Measurements from ENCODE around the gene GMDS.

The GMDS gene

DNA sequence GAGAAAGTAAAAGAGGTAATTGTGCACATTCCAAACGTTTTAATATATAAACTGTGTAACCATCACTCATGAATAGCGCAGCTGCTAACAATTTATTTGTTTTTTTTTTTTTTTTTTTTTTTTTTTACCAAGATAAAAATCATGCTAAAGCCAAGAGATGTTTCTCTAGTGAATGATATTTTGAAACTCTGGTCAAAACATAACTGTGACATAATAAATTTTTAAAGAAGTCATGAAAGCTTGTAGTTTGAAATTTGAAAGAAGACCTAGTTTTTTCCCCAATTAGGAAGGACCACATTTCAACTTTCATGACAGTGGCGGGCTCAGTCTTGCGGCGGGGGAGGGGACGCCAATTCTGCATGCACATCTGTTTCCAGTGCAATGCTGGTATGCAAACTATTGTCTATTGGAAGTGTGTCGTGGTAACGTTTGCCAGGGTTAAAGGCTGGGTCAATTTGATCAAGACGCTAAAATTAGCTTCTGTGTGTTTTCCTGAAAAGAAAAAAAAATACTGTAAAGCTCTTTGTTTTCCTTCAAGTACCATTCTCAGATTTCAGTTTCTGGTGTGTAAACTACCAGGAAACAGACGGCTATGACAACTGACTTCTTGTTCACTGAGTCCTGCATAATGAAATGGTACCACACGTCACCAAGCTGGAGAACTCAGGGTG is 423.8 kb downstream of the GMDS start:
- Histone ChIP-seq H3K9ac (ENCODE audit: low read length) (no peak overlapping the region), H3K4ac (ENCODE audit: low read depth, low read length) (no peak overlapping the region), H3K79me2 (ENCODE audit: control insufficient read depth, insufficient read depth, low read length, poor library complexity) (no peaks in the 10 kb centered on the region), H3K18ac (ENCODE audit: low read length) (no peak overlapping the region), H3K27me3 (ENCODE audit: insufficient read depth, low read length) (no peaks in the 10 kb centered on the region), H3K23ac (ENCODE audit: low read length) (no peak overlapping the region), H3K4me2 (ENCODE audit: low read length) (peak overlapping the region; percentile 0), H2BK120ac (ENCODE audit: insufficient read depth, low read length, poor library complexity) (no peak overlapping the region), H2AFZ (ENCODE audit: insufficient read depth, low read length, poor library complexity) (no peak overlapping the region), H3K4me1 (ENCODE audit: control insufficient read depth in 1 of 2, insufficient read depth in 2 of 2, low read length in 2 of 2) (peaks cover 0 to 2% of the 10 kb centered on the region in 2 experiments), H3K36me3 (ENCODE audit: control insufficient read depth in 1 of 2, insufficient read depth in 2 of 2, low read length in 2 of 2) (no peaks in the 10 kb centered on the region), H3K14ac (ENCODE audit: low read length) (no peak overlapping the region), H3K4me3 (ENCODE audit: low read depth, low read length) (no peak overlapping the region), H2AK5ac (ENCODE audit: low read length) (no peak overlapping the region), H4K91ac (ENCODE audit: low read depth, low read length) (no peak overlapping the region), H3K79me1 (ENCODE audit: low read length) (no peaks in the 10 kb centered on the region), H2BK5ac (ENCODE audit: low read depth, low read length, poor library complexity) (no peak overlapping the region), H4K12ac (ENCODE audit: low read depth, low read length) (no peak overlapping the region), H3K27ac (ENCODE audit: low read depth, low read length) (no peak overlapping the region), H2BK12ac (ENCODE audit: low read length) (no peak overlapping the region), H3K9me3 (ENCODE audit: insufficient read depth, low read depth, low read length) (no peaks in the 10 kb centered on the region), H4K8ac (ENCODE audit: low read depth, low read length) (no peak overlapping the region)
- DNase-seq: peak in 1 of 2 donors; percentile 4
- WGBS (ENCODE audit: extremely low coverage, insufficient coverage, insufficient read length): no CpG with 5 or more reads among the region's 11 CpGs

DNA sequence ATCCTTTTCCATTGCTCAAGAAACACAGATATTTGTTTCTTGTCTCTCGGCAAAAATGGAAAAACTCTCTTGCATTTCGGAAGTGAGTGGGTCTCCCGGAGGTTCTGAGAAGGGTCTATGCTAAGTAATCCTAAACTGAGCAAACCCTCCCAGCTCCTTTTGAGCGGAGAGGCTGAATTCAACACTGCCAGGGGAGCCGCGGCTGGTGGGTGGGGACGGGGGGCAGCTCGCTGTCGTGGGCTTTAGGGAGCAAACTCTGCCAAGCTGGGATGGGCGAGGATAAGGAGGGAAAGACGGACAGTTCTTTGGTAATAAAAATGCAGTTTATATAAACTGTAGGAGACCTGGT is 424.3 kb downstream of the GMDS start:
- H3K79me1 ChIP-seq (ENCODE audit: low read length): no peaks in the 10 kb centered on the region

DNA sequence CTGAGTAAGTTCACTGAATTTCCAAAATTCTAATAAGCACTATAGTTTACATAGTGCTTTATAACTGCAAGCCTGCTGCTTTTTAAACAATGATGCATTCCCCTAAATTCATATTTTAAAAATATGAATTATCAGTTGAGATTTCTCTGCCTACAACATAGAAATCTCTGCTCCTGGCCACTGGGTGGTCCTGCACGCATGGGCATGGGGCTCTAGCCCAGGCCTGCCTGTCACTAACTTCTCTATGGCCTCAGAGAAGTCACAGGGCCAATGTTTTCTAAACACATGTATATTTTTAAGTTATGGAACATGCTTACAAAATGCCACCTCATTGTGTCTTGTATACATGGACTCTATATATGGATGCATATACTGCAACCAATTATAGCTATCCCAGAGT is 424.7 kb downstream of the GMDS start:
- Histone ChIP-seq H2AFZ (ENCODE audit: insufficient read depth, low read length, poor library complexity) (no peak overlapping the region), H3K23ac (ENCODE audit: low read length) (no peak overlapping the region), H3K4me2 (ENCODE audit: low read length) (no peak overlapping the region), H3K27me3 (ENCODE audit: insufficient read depth, low read length) (no peaks in the 10 kb centered on the region), H3K4me1 (ENCODE audit: control insufficient read depth in 1 of 2, insufficient read depth in 2 of 2, low read length in 2 of 2) (peaks cover 0 to 2% of the 10 kb centered on the region in 2 experiments), H3K79me1 (ENCODE audit: low read length) (no peaks in the 10 kb centered on the region), H3K9me3 (ENCODE audit: insufficient read depth, low read depth, low read length) (no peaks in the 10 kb centered on the region), H3K18ac (ENCODE audit: low read length) (no peak overlapping the region), H2BK5ac (ENCODE audit: low read depth, low read length, poor library complexity) (no peak overlapping the region), H2AK5ac (ENCODE audit: low read length) (no peak overlapping the region), H3K14ac (ENCODE audit: low read length) (no peak overlapping the region), H3K9ac (ENCODE audit: low read length) (no peak overlapping the region), H3K4ac (ENCODE audit: low read depth, low read length) (no peak overlapping the region), H2BK12ac (ENCODE audit: low read length) (no peak overlapping the region), H4K8ac (ENCODE audit: low read depth, low read length) (no peak overlapping the region), H2BK120ac (ENCODE audit: insufficient read depth, low read length, poor library complexity) (no peak overlapping the region), H3K27ac (ENCODE audit: low read depth, low read length) (no peak overlapping the region), H3K79me2 (ENCODE audit: control insufficient read depth, insufficient read depth, low read length, poor library complexity) (no peaks in the 10 kb centered on the region), H3K36me3 (ENCODE audit: control insufficient read depth in 1 of 2, insufficient read depth in 2 of 2, low read length in 2 of 2) (no peaks in the 10 kb centered on the region), H3K4me3 (ENCODE audit: low read depth, low read length) (no peak overlapping the region), H4K12ac (ENCODE audit: low read depth, low read length) (no peak overlapping the region), H4K91ac (ENCODE audit: low read depth, low read length) (no peak overlapping the region)
- DNase-seq: no peak
- WGBS (ENCODE audit: extremely low coverage, insufficient coverage, insufficient read length): no CpG with 5 or more reads among the region's 1 CpG

More for the DNA sequence above, 424.3 kb downstream of the GMDS start:
- H4K8ac ChIP-seq (ENCODE audit: low read depth, low read length): no peak overlapping the region
- no peak overlapping the region for H2BK12ac ChIP-seq (ENCODE audit: low read length)
- no peaks in the 10 kb centered on the region for H3K79me2 ChIP-seq (ENCODE audit: control insufficient read depth, insufficient read depth, low read length, poor library complexity)
- no peak overlapping the region for H3K14ac ChIP-seq (ENCODE audit: low read length)
- no peaks in the 10 kb centered on the region for H3K36me3 ChIP-seq (ENCODE audit: control insufficient read depth in 1 of 2, insufficient read depth in 2 of 2, low read length in 2 of 2)
- DNase-seq: no peak
- no peak overlapping the region for H2BK120ac ChIP-seq (ENCODE audit: insufficient read depth, low read length, poor library complexity)
- H3K4me1 ChIP-seq (ENCODE audit: control insufficient read depth in 1 of 2, insufficient read depth in 2 of 2, low read length in 2 of 2): peaks cover 0 to 2% of the 10 kb centered on the region in 2 experiments
- H3K4me2 ChIP-seq (ENCODE audit: low read length): no peak overlapping the region
- H3K4ac ChIP-seq (ENCODE audit: low read depth, low read length): no peak overlapping the region
- H3K9ac ChIP-seq (ENCODE audit: low read length): no peak overlapping the region
- no peaks in the 10 kb centered on the region for H3K27me3 ChIP-seq (ENCODE audit: insufficient read depth, low read length)
- no peak overlapping the region for H3K4me3 ChIP-seq (ENCODE audit: low read depth, low read length)
- H3K18ac ChIP-seq (ENCODE audit: low read length): no peak overlapping the region
- H4K91ac ChIP-seq (ENCODE audit: low read depth, low read length): no peak overlapping the region
- H3K27ac ChIP-seq (ENCODE audit: low read depth, low read length): no peak overlapping the region
- H2BK5ac ChIP-seq (ENCODE audit: low read depth, low read length, poor library complexity): no peak overlapping the region
- H3K23ac ChIP-seq (ENCODE audit: low read length): no peak overlapping the region
- no CpG with 5 or more reads among the region's 11 CpGs for WGBS (ENCODE audit: extremely low coverage, insufficient coverage, insufficient read length)
- no peak overlapping the region for H4K12ac ChIP-seq (ENCODE audit: low read depth, low read length)
- no peak overlapping the region for H2AK5ac ChIP-seq (ENCODE audit: low read length)
- H2AFZ ChIP-seq (ENCODE audit: insufficient read depth, low read length, poor library complexity): no peak overlapping the region
- no peaks in the 10 kb centered on the region for H3K9me3 ChIP-seq (ENCODE audit: insufficient read depth, low read depth, low read length)

DNA sequence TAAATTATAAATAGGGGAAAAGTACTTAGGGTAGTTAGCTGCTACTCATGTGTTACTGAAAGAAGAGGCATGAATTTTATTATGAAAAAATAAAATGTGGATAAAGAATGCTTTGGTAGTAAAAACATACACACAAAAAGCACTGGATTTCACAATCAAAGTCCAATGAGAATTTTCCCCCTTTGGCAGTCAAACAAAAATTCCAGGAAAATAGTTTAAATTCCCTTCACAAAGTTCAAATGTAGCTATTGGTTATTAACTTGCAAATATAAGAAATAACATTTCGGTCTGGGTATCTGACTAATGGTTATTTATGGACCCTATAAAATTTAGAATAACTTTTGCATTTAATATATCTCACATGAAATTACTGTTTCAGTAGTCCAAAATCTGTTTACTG is 425.2 kb downstream of the GMDS start:
- no peak overlapping the region for H3K4me2 ChIP-seq (ENCODE audit: low read length)
- H2AK5ac ChIP-seq (ENCODE audit: low read length): no peak overlapping the region
- no peaks in the 10 kb centered on the region for H3K9me3 ChIP-seq (ENCODE audit: insufficient read depth, low read depth, low read length)
- H4K8ac ChIP-seq (ENCODE audit: low read depth, low read length): no peak overlapping the region
- H3K4me3 ChIP-seq (ENCODE audit: low read depth, low read length): no peak overlapping the region
- H3K23ac ChIP-seq (ENCODE audit: low read length): no peak overlapping the region
- H2BK120ac ChIP-seq (ENCODE audit: insufficient read depth, low read length, poor library complexity): no peak overlapping the region
- H3K9ac ChIP-seq (ENCODE audit: low read length): no peak overlapping the region
- no peak overlapping the region for H4K91ac ChIP-seq (ENCODE audit: low read depth, low read length)
- WGBS (ENCODE audit: extremely low coverage, insufficient coverage, insufficient read length): no CpG with 5 or more reads among the region's 1 CpG
- H2BK5ac ChIP-seq (ENCODE audit: low read depth, low read length, poor library complexity): no peak overlapping the region
- no peak overlapping the region for H3K27ac ChIP-seq (ENCODE audit: low read depth, low read length)
- H3K79me1 ChIP-seq (ENCODE audit: low read length): no peaks in the 10 kb centered on the region
- H3K79me2 ChIP-seq (ENCODE audit: control insufficient read depth, insufficient read depth, low read length, poor library complexity): no peaks in the 10 kb centered on the region
- no peak overlapping the region for H3K18ac ChIP-seq (ENCODE audit: low read length)
- H2AFZ ChIP-seq (ENCODE audit: insufficient read depth, low read length, poor library complexity): no peak overlapping the region
- H3K4me1 ChIP-seq (ENCODE audit: control insufficient read depth in 1 of 2, insufficient read depth in 2 of 2, low read length in 2 of 2): peaks cover 0 to 2% of the 10 kb centered on the region in 2 experiments
- H3K36me3 ChIP-seq (ENCODE audit: control insufficient read depth in 1 of 2, insufficient read depth in 2 of 2, low read length in 2 of 2): no peaks in the 10 kb centered on the region
- no peak overlapping the region for H2BK12ac ChIP-seq (ENCODE audit: low read length)
- no peaks in the 10 kb centered on the region for H3K27me3 ChIP-seq (ENCODE audit: insufficient read depth, low read length)
- no peak overlapping the region for H4K12ac ChIP-seq (ENCODE audit: low read depth, low read length)
- no peak overlapping the region for H3K4ac ChIP-seq (ENCODE audit: low read depth, low read length)
- H3K14ac ChIP-seq (ENCODE audit: low read length): no peak overlapping the region
- peak in 1 of 2 donors; percentile 36 for DNase-seq
